Mesothelial cell of epicardium (in vitro differentiated cells): ENCODE measurements around the gene RNF2. TPM values are rescaled to one million over a fixed set of nuclear protein-coding genes. Genes with fewer than 3 reads are reported as not detected.

Experiments
- DNase-seq, 2 experiments: peaks; one replicate each; pipeline ENCODE4 v3.0.0; 2021; ENCODE audit warnings: low spot score in 2 of 2; ENCODE audit not compliant: unreplicated experiment in 2 of 2
- H3K27ac Mint-ChIP-seq: 2 replicates; pipeline ENCODE4 v1.8.0; 2021; ENCODE audit warnings: mixed read lengths
- H3K27me3 Mint-ChIP-seq: 2 replicates; pipeline ENCODE4 v1.8.0; 2021; ENCODE audit warnings: low read depth, mixed read lengths
- H3K36me3 Mint-ChIP-seq: 2 replicates; pipeline ENCODE4 v1.8.0; 2021; ENCODE audit warnings: mixed read lengths
- H3K4me1 Mint-ChIP-seq: 2 replicates; pipeline ENCODE4 v1.8.0; 2021; ENCODE audit warnings: mixed read lengths
- H3K4me3 Mint-ChIP-seq: 2 replicates; pipeline ENCODE4 v1.8.0; 2021; ENCODE audit warnings: mild to moderate bottlenecking, moderate library complexity, mixed read lengths
- H3K9me3 Mint-ChIP-seq: 2 replicates; pipeline ENCODE4 v1.8.0; 2021; ENCODE audit warnings: mixed read lengths
- total RNA-seq: library from RNA; stranded (reverse); gene quantifications from 3 replicates; pipeline ENCODE4 v1.2.1, GENCODE V29; 2021
- TF ChIP-seq, protein P1 (sequence below): fragments of 200-600 bp; sonication (generic); IDR thresholded peaks from one replicate; pipeline ENCODE4 v1.5.0; 2021; ENCODE audit warnings: antibody characterized with exemption; ENCODE audit not compliant: unreplicated experiment

Gene RNF2
- total RNA-seq, 1 donor from 2014 or later, result 36.1 TPM

DNA sequence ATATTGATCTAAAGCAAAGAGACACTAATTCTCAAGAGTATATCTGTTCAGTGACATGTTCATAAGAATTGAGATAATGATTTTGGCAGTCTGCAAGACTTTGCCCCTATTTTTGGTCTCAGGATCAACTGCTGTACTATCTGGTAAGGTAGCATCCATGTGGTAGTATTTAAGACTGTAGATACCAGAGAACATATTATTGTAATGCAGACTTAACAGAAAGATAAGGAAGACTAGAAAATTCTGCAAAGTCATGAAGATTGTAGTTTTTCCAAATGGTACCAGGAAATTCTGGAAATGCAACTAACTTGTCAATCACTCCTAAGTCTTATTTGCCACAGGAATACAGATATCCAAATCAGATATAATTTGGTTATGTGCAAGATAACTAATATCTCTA, 35.1 kb downstream of the RNF2 start:
- no peaks in the 10 kb centered on the region for H3K4me1 Mint-ChIP-seq
- no peak overlapping the region for H3K4me3 Mint-ChIP-seq
- TF ChIP-seq, protein P1, sequence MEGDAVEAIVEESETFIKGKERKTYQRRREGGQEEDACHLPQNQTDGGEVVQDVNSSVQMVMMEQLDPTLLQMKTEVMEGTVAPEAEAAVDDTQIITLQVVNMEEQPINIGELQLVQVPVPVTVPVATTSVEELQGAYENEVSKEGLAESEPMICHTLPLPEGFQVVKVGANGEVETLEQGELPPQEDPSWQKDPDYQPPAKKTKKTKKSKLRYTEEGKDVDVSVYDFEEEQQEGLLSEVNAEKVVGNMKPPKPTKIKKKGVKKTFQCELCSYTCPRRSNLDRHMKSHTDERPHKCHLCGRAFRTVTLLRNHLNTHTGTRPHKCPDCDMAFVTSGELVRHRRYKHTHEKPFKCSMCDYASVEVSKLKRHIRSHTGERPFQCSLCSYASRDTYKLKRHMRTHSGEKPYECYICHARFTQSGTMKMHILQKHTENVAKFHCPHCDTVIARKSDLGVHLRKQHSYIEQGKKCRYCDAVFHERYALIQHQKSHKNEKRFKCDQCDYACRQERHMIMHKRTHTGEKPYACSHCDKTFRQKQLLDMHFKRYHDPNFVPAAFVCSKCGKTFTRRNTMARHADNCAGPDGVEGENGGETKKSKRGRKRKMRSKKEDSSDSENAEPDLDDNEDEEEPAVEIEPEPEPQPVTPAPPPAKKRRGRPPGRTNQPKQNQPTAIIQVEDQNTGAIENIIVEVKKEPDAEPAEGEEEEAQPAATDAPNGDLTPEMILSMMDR, result no peak
- no peak overlapping the region for H3K27ac Mint-ChIP-seq
- H3K36me3 Mint-ChIP-seq, result peaks cover 6% of the 10 kb centered on the region
- no peaks in the 10 kb centered on the region for H3K27me3 Mint-ChIP-seq
- H3K9me3 Mint-ChIP-seq, result peaks cover 8% of the 10 kb centered on the region
- DNase-seq, result no peak

DNA sequence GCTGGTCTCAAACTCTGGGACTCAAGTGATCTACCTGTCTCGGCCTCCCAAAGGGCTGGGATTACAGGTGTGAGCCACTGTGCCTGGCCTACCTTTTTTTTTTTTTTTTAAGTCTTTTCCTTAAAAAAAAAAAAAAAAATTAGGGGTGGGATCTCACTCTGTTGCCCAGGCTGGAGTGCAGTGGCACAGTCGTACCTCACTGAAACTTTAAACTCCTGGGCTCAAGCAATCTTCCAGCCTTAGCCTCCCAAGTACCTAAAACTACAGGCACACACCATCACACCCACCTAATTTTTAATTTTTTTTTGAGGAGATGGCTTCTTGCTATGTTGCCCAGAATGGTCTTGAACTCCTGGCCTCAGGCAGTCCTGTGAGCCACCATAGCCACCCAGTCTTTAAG, 38.5 kb downstream of the RNF2 start:
- DNase-seq, result no peak
- H3K36me3 Mint-ChIP-seq, result peaks cover 30% of the 10 kb centered on the region
- peaks cover 15% of the 10 kb centered on the region for H3K9me3 Mint-ChIP-seq
- no peak overlapping the region for H3K4me3 Mint-ChIP-seq
- no peaks in the 10 kb centered on the region for H3K4me1 Mint-ChIP-seq
- no peak overlapping the region for H3K27ac Mint-ChIP-seq
- TF ChIP-seq, protein P1, result no peak
- H3K27me3 Mint-ChIP-seq, result no peaks in the 10 kb centered on the region

DNA sequence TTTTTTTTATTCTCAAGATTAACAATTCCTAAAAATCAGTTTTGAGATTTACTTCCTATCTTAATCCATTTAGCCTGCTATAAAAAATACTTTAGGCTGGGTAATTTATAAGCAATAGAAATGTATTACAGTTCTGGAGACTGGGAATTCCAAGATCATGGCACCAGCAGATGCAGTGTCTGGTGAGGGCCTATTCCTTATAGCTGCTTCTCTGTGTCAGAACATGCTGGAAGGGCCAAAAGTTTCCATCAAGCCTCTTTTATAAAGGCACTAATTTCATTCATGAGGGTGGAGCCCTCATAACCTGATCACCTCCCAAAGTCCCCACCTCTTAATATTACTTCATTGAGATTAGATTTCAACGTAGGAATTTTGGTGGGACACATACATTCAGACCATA, 41.7 kb downstream of the RNF2 start:
- Mint-ChIP-seq H3K4me1 (no peaks in the 10 kb centered on the region), H3K27ac (no peak overlapping the region), H3K36me3 (peaks cover 41% of the 10 kb centered on the region), H3K27me3 (no peaks in the 10 kb centered on the region), H3K9me3 (peaks cover 15% of the 10 kb centered on the region), H3K4me3 (no peak overlapping the region)
- DNase-seq, result no peak
- TF ChIP-seq, protein P1, result no peak

DNA sequence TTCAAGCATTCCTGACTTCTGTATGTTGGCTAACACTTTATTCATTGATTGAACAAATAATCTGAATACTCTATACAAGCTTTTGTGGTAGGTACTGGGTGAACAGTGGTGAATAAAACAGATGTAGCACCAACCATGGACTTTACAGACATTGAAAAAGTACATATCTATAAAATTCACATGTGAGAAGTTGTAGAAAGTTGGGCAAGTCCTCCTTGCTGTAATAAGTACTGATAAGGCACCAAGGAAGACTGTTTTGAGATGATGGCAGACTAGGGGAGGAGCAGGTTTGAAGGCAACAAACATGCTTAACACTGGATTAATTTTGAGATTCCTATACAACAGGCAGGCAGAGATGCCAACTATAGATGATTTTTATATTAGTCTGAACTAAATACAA, 42.4 kb downstream of the RNF2 start:
- no peaks in the 10 kb centered on the region for H3K4me1 Mint-ChIP-seq
- H3K4me3 Mint-ChIP-seq, result no peak overlapping the region
- H3K27me3 Mint-ChIP-seq, result no peaks in the 10 kb centered on the region
- H3K27ac Mint-ChIP-seq, result no peak overlapping the region
- TF ChIP-seq, protein P1, result no peak
- H3K36me3 Mint-ChIP-seq, result peaks cover 41% of the 10 kb centered on the region
- peaks cover 15% of the 10 kb centered on the region for H3K9me3 Mint-ChIP-seq
- DNase-seq, result no peak

- no peak for DNase-seq
- Mint-ChIP-seq H3K27me3 (no peaks in the 10 kb centered on the region), H3K27ac (no peak overlapping the region), H3K4me1 (peaks cover 4% of the 10 kb centered on the region), H3K36me3 (peaks cover 60% of the 10 kb centered on the region), H3K9me3 (peaks cover 5% of the 10 kb centered on the region), H3K4me3 (no peak overlapping the region)
- TF ChIP-seq, protein P1, result no peak
Observed at GRCh38 chr1:185091480-185091879, 46.1 kb downstream of the RNF2 start.

- no peak for DNase-seq
- TF ChIP-seq, protein P1, result no peak
- H3K27me3 Mint-ChIP-seq, result no peaks in the 10 kb centered on the region
- no peaks in the 10 kb centered on the region for H3K9me3 Mint-ChIP-seq
- H3K4me1 Mint-ChIP-seq, result peaks cover 6% of the 10 kb centered on the region
- no peak overlapping the region for H3K27ac Mint-ChIP-seq
- H3K36me3 Mint-ChIP-seq, result peaks cover 52% of the 10 kb centered on the region
- H3K4me3 Mint-ChIP-seq, result no peak overlapping the region
Observed at GRCh38 chr1:185094761-185095160, 49.4 kb downstream of the RNF2 start.
